Activated naive CD4-positive, alpha-beta T cell treated with anti-CD3 and anti-CD28 coated beads for 36 hours (primary cell): ENCODE measurements around the gene PRSS12. TPM values are rescaled to one million over a fixed set of nuclear protein-coding genes. Genes with fewer than 3 reads are reported as not detected.
"Not testable (repeated sequence)": the region's sequence is repeated elsewhere in the genome, so short reads cannot be mapped to it uniquely, and the experiment has no call there.

ENCODE experiments used
- CTCF ChIA-PET: fragments of 350-600 bp; sonication (Branson Sonifier 250); formaldehyde crosslinking; loops from one replicate; lab custom pipeline; 2021; ENCODE audit warnings: antibody characterized with exemption; lab: Charles Lee
- DNase-seq: peaks from one replicate; pipeline ENCODE4 v3.0.0-alpha.2; 2020
- H3K27ac Mint-ChIP-seq: one replicate; pipeline ENCODE4 v1.8.0; 2021; ENCODE audit warnings: mild to moderate bottlenecking, mixed read lengths
- H3K27me3 Mint-ChIP-seq: one replicate; pipeline ENCODE4 v1.8.0; 2021; ENCODE audit warnings: low read depth, mixed read lengths
- H3K36me3 Mint-ChIP-seq: one replicate; pipeline ENCODE4 v1.8.0; 2021; ENCODE audit warnings: low read depth, mixed read lengths
- H3K4me1 Mint-ChIP-seq: one replicate; pipeline ENCODE4 v1.8.0; 2021; ENCODE audit warnings: low read depth, mixed read lengths
- H3K4me3 Mint-ChIP-seq: one replicate; pipeline ENCODE4 v1.8.0; 2021; ENCODE audit warnings: mild to moderate bottlenecking, moderate library complexity, mixed read lengths
- H3K9me3 Mint-ChIP-seq: one replicate; pipeline ENCODE4 v1.8.0; 2021; ENCODE audit warnings: mixed read lengths
- intact Hi-C: fragments of 100-400 bp; cut with micrococcal nuclease; formaldehyde crosslinking; loops from one replicate; pipeline ENCODE4 v1.15.1; 2023
- total RNA-seq, 2 experiments: library from RNA; stranded (reverse); gene quantifications; one replicate each; pipeline ENCODE4 v1.2.3, GENCODE V29; 2021

The PRSS12 gene
- total RNA-seq, 2 experiments from 2014 or later: not detected

- Mint-ChIP-seq H3K4me1 (peaks cover 24% of the 10 kb centered on the region), H3K27me3 (no peaks in the 10 kb centered on the region), H3K36me3 (peaks cover 36% of the 10 kb centered on the region), H3K4me3 (peak overlapping the region; percentile 87), H3K9me3 (no peaks in the 10 kb centered on the region), H3K27ac (peak overlapping the region; percentile 98)
- CTCF ChIA-PET: no interaction called here
- intact Hi-C loops: loop anchor here (1.0 kb wide), 2 partner anchors 73 to 610 kb away; partner anchors contain the start of gene PRSS12
- DNase-seq: peak; percentile 68
Observed at GRCh38 chr4:118280501-118281218, 72.1 kb downstream of the PRSS12 start.

GRCh38 chr4:118279920-118280432, 72.8 kb downstream of the PRSS12 start:
- H3K36me3 Mint-ChIP-seq: peaks cover 36% of the 10 kb centered on the region
- H3K4me3 Mint-ChIP-seq: peak overlapping the region; percentile 87
- intact Hi-C loops: loop anchor here (2.0 to 5.0 kb wide), 2 partner anchors 571 to 927 kb away; no protein-coding TSS in a partner anchor
- no peaks in the 10 kb centered on the region for H3K27me3 Mint-ChIP-seq
- CTCF ChIA-PET: no interaction called here
- peak overlapping the region; percentile 98 for H3K27ac Mint-ChIP-seq
- H3K9me3 Mint-ChIP-seq: no peaks in the 10 kb centered on the region
- peaks cover 24% of the 10 kb centered on the region for H3K4me1 Mint-ChIP-seq
- DNase-seq: no peak

GRCh38 chr4:118279328-118279727, 73.5 kb downstream of the PRSS12 start:
- Mint-ChIP-seq H3K4me3 (peak overlapping the region; percentile 87), H3K36me3 (peaks cover 36% of the 10 kb centered on the region), H3K9me3 (no peaks in the 10 kb centered on the region), H3K27ac (peak overlapping the region; percentile 98), H3K4me1 (peaks cover 24% of the 10 kb centered on the region), H3K27me3 (no peaks in the 10 kb centered on the region)
- CTCF ChIA-PET: interaction anchor here (0.6 kb wide), 1 partner anchor 61 kb away, joined by 3 read pairs; no protein-coding TSS in a partner anchor
- no peak for DNase-seq
- intact Hi-C loops: loop anchor here (2.0 to 5.0 kb wide), 2 partner anchors 571 to 928 kb away; no protein-coding TSS in a partner anchor

- Mint-ChIP-seq H3K4me1 (peaks cover 24% of the 10 kb centered on the region), H3K9me3 (no peaks in the 10 kb centered on the region), H3K27me3 (no peaks in the 10 kb centered on the region), H3K36me3 (peaks cover 36% of the 10 kb centered on the region), H3K4me3 (peak overlapping the region; percentile 87), H3K27ac (peak overlapping the region; percentile 98)
- CTCF ChIA-PET: interaction anchor here (0.6 kb wide), 1 partner anchor 61 kb away, joined by 3 read pairs; no protein-coding TSS in a partner anchor
- intact Hi-C loops: loop anchor here (1.0 to 5.0 kb wide), 7 partner anchors 13 to 1022 kb away; partner anchors contain the start of genes METTL14 and SEC24D
- peak; percentile 99 for DNase-seq
Observed at GRCh38 chr4:118278473-118279274, 74.1 kb downstream of the PRSS12 start.

- CTCF ChIA-PET: no interaction called here
- peak overlapping the region; percentile 87 for H3K4me3 Mint-ChIP-seq
Observed at GRCh38 chr4:118277243-118277642, 75.6 kb downstream of the PRSS12 start.

GRCh38 chr4:118276580-118276979, 76.2 kb downstream of the PRSS12 start:
- Mint-ChIP-seq H3K27me3 (no peaks in the 10 kb centered on the region), H3K36me3 (peaks cover 30% of the 10 kb centered on the region), H3K27ac (no peak overlapping the region), H3K9me3 (no peaks in the 10 kb centered on the region), H3K4me3 (no peak overlapping the region), H3K4me1 (peaks cover 20% of the 10 kb centered on the region)
- DNase-seq: no peak
- intact Hi-C loops: loop anchor here (5.0 kb wide), 1 partner anchor 931 kb away; no protein-coding TSS in a partner anchor
- CTCF ChIA-PET: no interaction called here

More at GRCh38 chr4:118277243-118277642, 75.6 kb downstream of the PRSS12 start:
- no peaks in the 10 kb centered on the region for H3K9me3 Mint-ChIP-seq
- no peak for DNase-seq
- peaks cover 36% of the 10 kb centered on the region for H3K36me3 Mint-ChIP-seq
- intact Hi-C loops: loop anchor here (5.0 kb wide), 1 partner anchor 930 kb away; no protein-coding TSS in a partner anchor
- H3K27me3 Mint-ChIP-seq: no peaks in the 10 kb centered on the region
- peak overlapping the region; percentile 14 for H3K27ac Mint-ChIP-seq
- peaks cover 24% of the 10 kb centered on the region for H3K4me1 Mint-ChIP-seq

- Mint-ChIP-seq H3K27ac (no peak overlapping the region), H3K9me3 (no peaks in the 10 kb centered on the region), H3K4me3 (no peak overlapping the region), H3K4me1 (peaks cover 15% of the 10 kb centered on the region), H3K27me3 (peaks cover 2% of the 10 kb centered on the region), H3K36me3 (peaks cover 2% of the 10 kb centered on the region)
- DNase-seq: no peak
- CTCF ChIA-PET: interaction anchor here (0.9 to 1.3 kb wide), 3 partner anchors 42 to 197 kb away, joined by 3 to 4 read pairs (median 3); partner anchors contain the start of gene PRSS12
- intact Hi-C loops: no loop called here
Observed at GRCh38 chr4:118273642-118274041, 79.2 kb downstream of the PRSS12 start.

- CTCF ChIA-PET: interaction anchor here (1.5 kb wide), 1 partner anchor 47 kb away, joined by 6 read pairs; no protein-coding TSS in a partner anchor
- H3K4me1 Mint-ChIP-seq: peaks cover 2% of the 10 kb centered on the region
- peaks cover 2% of the 10 kb centered on the region for H3K27me3 Mint-ChIP-seq
- no peak for DNase-seq
- no peaks in the 10 kb centered on the region for H3K36me3 Mint-ChIP-seq
- no peak overlapping the region for H3K4me3 Mint-ChIP-seq
- no peak overlapping the region for H3K27ac Mint-ChIP-seq
- H3K9me3 Mint-ChIP-seq: no peaks in the 10 kb centered on the region
- intact Hi-C loops: loop anchor here (2.0 kb wide), 2 partner anchors 47 to 1913 kb away; no protein-coding TSS in a partner anchor
Observed at GRCh38 chr4:118271788-118272187, 81.0 kb downstream of the PRSS12 start.

GRCh38 chr4:118270492-118270891, 82.3 kb downstream of the PRSS12 start:
- no peaks in the 10 kb centered on the region for H3K4me1 Mint-ChIP-seq
- H3K27me3 Mint-ChIP-seq: peaks cover 2% of the 10 kb centered on the region
- CTCF ChIA-PET: interaction anchor here (0.6 to 1.7 kb wide), 7 partner anchors 10 to 821 kb away, joined by 3 to 12 read pairs (median 5); no protein-coding TSS in a partner anchor
- no peak for DNase-seq
- no peak overlapping the region for H3K27ac Mint-ChIP-seq
- no peak overlapping the region for H3K4me3 Mint-ChIP-seq
- intact Hi-C loops: loop anchor here (1.0 to 2.0 kb wide), 4 partner anchors 46 to 1912 kb away; no protein-coding TSS in a partner anchor
- no peaks in the 10 kb centered on the region for H3K36me3 Mint-ChIP-seq
- H3K9me3 Mint-ChIP-seq: no peaks in the 10 kb centered on the region

GRCh38 chr4:118268780-118269179, 84.0 kb downstream of the PRSS12 start:
- DNase-seq: no peak
- H3K27ac Mint-ChIP-seq: no peak overlapping the region
- H3K4me1 Mint-ChIP-seq: no peaks in the 10 kb centered on the region
- peaks cover 9% of the 10 kb centered on the region for H3K27me3 Mint-ChIP-seq
- CTCF ChIA-PET: no interaction called here
- intact Hi-C loops: no loop called here
- no peaks in the 10 kb centered on the region for H3K9me3 Mint-ChIP-seq
- no peak overlapping the region for H3K4me3 Mint-ChIP-seq
- peaks cover 1% of the 10 kb centered on the region for H3K36me3 Mint-ChIP-seq

- intact Hi-C loops, H3K36me3 Mint-ChIP-seq, DNase-seq, H3K9me3 Mint-ChIP-seq, CTCF ChIA-PET, H3K27ac Mint-ChIP-seq, H3K27me3 Mint-ChIP-seq, H3K4me1 Mint-ChIP-seq: not testable (repeated sequence)
- H3K4me3 Mint-ChIP-seq: peak overlapping the region; percentile 29
Observed at GRCh38 chr4:118266145-118266496, 86.7 kb downstream of the PRSS12 start.
